SK-N-MC (cell line): Measurements from ENCODE around the gene SH2D3A.

ENCODE experiments used
- EZH2 ChIP-seq: fragments of 200-600 bp; sonication (generic); IDR thresholded peaks from one replicate; pipeline ENCODE4 v1.6.1; 2017; ENCODE audit warnings: antibody characterized with exemption
- FOXP2 ChIP-seq: optimal IDR thresholded peaks from 2 replicates; pipeline ENCODE3; 2011; ENCODE audit warnings: mild to moderate bottlenecking, moderate library complexity; ENCODE audit not compliant: insufficient read depth; ENCODE audit errors: extremely low read length, control extremely low read depth
- POLR2AphosphoS5 ChIP-seq: IDR thresholded peaks from 2 replicates; pipeline ENCODE4 v1.6.1; 2012; ENCODE audit warnings: mild to moderate bottlenecking, low read depth, low read length, borderline replicate concordance

GRCh38 chr19:6740589-6741343 lies 26.5 kb downstream of the SH2D3A start:
- TF ChIP-seq POLR2AphosphoS5: no peak
- TF ChIP-seq EZH2: no peak
- no peak for TF ChIP-seq FOXP2
